ENCODE results near the gene CD300A. TPM values are rescaled to one million over a fixed set of nuclear protein-coding genes. Genes with fewer than 3 reads are reported as not detected.

Gene CD300A
- total RNA-seq, 1 donor from 2014 or later: 0.71 TPM

DNA sequence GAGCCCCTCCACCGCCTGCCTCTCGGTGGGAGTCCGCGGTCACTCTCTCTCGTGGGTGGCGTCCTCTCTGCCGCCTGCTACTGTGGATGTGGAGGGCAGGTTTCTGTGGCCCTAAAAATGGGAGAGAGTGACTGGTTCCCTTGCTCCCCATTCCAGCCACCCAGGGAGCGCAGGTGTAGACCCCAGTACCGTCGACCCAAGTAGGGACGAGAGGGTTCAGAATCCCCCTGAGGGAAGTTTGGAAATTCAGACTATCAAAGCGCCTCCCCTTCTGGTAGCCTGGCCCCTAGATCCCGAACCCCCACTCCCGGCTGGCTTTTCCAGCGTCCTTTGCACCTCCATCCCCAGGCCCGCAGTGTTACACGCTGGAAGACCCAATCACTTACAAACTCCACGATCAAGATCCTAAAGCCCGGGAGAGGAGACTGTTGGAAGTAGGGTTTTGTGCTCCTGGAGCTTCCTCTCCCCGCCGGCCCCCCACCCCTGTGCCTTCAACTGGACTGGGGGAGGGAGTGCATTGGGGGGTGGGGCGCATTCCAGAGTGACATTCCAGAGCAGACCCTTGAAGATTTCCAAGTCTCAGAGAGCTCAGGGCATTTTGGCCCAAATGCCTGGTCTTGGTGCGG is 33.6 kb upstream of the CD300A start:
- Mint-ChIP-seq H3K4me1 (peaks cover 21% of the 10 kb centered on the region), H3K36me3 (ENCODE audit: low read depth) (no peaks in the 10 kb centered on the region), H3K4me3 (peak overlapping the region; percentile 60), H3K9me3 (peaks cover 12% of the 10 kb centered on the region), H3K27ac (no peak overlapping the region), H3K27me3 (peaks cover 44% of the 10 kb centered on the region)
- intact Hi-C loops (cut with micrococcal nuclease): loop anchor here (1.0 to 10.0 kb wide), 2 partner anchors 9 to 302 kb away; partner anchors contain the start of gene RAB37
- DNase-seq (no peak), ATAC-seq (ENCODE audit: low read depth) (no peak)
- ChIA-PET CTCF (no interaction called here), POLR2A (interaction anchor here (0.7 kb wide), 1 partner anchor 348 kb away, joined by 4 read pairs; no protein-coding TSS in a partner anchor)
- TF ChIP-seq, protein P1, sequence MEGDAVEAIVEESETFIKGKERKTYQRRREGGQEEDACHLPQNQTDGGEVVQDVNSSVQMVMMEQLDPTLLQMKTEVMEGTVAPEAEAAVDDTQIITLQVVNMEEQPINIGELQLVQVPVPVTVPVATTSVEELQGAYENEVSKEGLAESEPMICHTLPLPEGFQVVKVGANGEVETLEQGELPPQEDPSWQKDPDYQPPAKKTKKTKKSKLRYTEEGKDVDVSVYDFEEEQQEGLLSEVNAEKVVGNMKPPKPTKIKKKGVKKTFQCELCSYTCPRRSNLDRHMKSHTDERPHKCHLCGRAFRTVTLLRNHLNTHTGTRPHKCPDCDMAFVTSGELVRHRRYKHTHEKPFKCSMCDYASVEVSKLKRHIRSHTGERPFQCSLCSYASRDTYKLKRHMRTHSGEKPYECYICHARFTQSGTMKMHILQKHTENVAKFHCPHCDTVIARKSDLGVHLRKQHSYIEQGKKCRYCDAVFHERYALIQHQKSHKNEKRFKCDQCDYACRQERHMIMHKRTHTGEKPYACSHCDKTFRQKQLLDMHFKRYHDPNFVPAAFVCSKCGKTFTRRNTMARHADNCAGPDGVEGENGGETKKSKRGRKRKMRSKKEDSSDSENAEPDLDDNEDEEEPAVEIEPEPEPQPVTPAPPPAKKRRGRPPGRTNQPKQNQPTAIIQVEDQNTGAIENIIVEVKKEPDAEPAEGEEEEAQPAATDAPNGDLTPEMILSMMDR (IDR thresholded peaks at IDR 0.05): no peak

DNA sequence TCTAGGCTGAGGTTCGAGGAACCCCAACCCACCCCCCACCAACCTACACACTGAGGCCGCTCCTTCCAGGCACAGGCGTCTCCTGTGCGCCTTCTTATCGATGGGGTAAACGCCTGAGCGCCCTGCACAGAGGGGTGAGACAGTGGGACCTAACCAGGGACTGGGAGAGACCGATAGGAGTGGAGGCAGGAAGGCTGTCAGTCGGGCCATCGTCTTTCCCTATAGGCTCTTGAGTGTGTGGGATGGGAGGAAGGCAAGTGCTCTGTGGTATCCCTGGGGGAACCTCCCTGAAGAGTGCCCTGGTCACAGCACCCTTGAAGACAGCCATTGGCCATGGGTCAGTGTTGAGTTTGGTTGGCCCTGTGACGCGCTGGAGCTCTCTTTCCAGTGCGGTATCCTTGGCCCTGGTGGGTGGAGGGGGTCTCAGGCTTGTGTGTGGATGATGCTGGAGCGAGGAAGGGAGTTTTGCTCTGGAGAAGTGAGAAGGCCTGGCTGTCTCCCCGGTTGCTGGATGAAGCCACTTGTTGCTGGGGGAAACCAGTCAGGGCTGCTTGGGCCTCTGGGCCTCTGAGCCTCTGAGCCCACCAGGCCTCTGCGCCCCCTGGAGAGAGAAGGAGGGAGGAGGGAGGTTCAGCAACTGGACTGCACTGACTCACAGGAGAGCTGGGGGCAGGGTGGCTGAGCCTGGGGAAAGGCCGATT is 32.9 kb upstream of the CD300A start:
- TF ChIP-seq, protein P1 (IDR thresholded peaks at IDR 0.05): no peak
- Mint-ChIP-seq H3K9me3 (peaks cover 14% of the 10 kb centered on the region), H3K36me3 (ENCODE audit: low read depth) (no peaks in the 10 kb centered on the region), H3K4me3 (peak overlapping the region; percentile 13), H3K27ac (no peak overlapping the region), H3K27me3 (peaks cover 41% of the 10 kb centered on the region), H3K4me1 (peaks cover 21% of the 10 kb centered on the region)
- no peak for DNase-seq
- intact Hi-C loops (cut with micrococcal nuclease): loop anchor here (10.0 kb wide), 1 partner anchor 301 kb away; the partner anchor contains the start of gene RAB37
- no peak for ATAC-seq (ENCODE audit: low read depth)
- ChIA-PET CTCF (interaction anchor here (0.8 kb wide), 1 partner anchor 22 kb away, joined by 3 read pairs; no protein-coding TSS in a partner anchor), POLR2A (interaction anchor here (0.7 kb wide), 1 partner anchor 349 kb away, joined by 4 read pairs; no protein-coding TSS in a partner anchor)

DNA sequence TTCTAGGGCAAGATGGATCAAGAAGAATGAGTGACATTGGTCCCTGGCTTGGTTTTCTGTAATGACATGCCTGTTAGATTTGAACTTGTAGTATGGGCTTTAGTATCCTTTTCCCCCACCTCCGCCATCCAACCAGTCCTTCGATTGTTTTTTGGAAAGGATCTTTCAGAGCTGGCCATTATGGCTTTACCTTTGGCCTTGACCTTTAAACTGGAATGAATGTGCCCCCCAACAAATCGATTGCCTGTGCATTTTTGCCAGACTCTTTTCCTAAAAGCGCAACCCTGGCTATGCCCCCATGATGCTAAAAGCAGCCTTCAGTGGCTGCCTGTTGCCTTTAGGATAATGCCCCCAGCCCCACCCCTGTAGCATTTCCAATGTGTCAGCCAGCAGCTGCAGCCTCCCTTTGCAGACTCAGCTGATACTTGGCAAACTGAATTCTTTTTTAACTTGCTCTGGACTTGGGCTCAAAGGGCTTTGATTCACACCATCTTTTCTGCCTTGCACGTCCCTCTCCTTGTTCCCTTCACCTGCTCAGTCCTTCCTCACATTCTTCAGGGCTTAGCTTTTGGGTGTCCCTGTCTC is 30.6 kb upstream of the CD300A start:
- H3K4me1 Mint-ChIP-seq: peaks cover 16% of the 10 kb centered on the region
- peaks cover 29% of the 10 kb centered on the region for H3K27me3 Mint-ChIP-seq
- no peak overlapping the region for H3K27ac Mint-ChIP-seq
- TF ChIP-seq, protein P1 (IDR thresholded peaks at IDR 0.05): no peak
- no peak overlapping the region for H3K4me3 Mint-ChIP-seq
- DNase-seq: no peak
- intact Hi-C loops (cut with micrococcal nuclease): loop anchor here (10.0 kb wide), 1 partner anchor 299 kb away; the partner anchor contains the start of gene RAB37
- H3K9me3 Mint-ChIP-seq: peaks cover 24% of the 10 kb centered on the region
- CTCF ChIA-PET: interaction anchor here (1.9 kb wide), 1 partner anchor 21 kb away, joined by 7 read pairs; no protein-coding TSS in a partner anchor
- POLR2A ChIA-PET: no interaction called here
- peaks cover 1% of the 10 kb centered on the region for H3K36me3 Mint-ChIP-seq (ENCODE audit: low read depth)
- ATAC-seq (ENCODE audit: low read depth): no peak

DNA sequence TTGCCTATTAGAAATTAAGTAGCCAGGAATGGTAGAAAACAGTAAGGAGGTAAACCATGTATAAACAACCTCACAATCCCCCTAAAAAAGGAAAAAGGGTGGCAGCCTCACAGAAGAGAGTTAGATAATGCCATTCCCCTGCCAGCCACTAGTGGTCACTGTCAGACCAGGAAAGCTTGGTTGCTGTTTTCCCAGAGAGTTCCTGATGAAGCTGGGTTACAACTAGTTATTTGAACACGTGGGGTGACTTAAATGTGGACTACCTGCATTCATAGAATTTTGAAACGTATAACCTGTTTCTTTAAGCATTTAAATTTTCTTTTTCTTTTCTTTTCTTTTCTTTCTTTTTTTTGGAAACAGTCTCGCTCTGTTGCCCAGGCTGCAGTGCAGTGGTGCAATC is 28.7 kb upstream of the CD300A start:
- ATAC-seq (ENCODE audit: low read depth) (no peak), DNase-seq (no peak)
- Mint-ChIP-seq H3K27ac (no peak overlapping the region), H3K4me3 (no peak overlapping the region), H3K27me3 (peaks cover 28% of the 10 kb centered on the region), H3K36me3 (ENCODE audit: low read depth) (peaks cover 1% of the 10 kb centered on the region), H3K4me1 (peaks cover 9% of the 10 kb centered on the region), H3K9me3 (peaks cover 24% of the 10 kb centered on the region)
- POLR2A ChIA-PET: interaction anchor here (0.7 kb wide), 1 partner anchor 524 kb away, joined by 5 read pairs; no protein-coding TSS in a partner anchor
- CTCF ChIA-PET: interaction anchor here (0.7 to 1.6 kb wide), 5 partner anchors 18 to 219 kb away, joined by 3 to 5 read pairs (median 4); no protein-coding TSS in a partner anchor
- TF ChIP-seq, protein P1 (IDR thresholded peaks at IDR 0.05): no peak
- intact Hi-C loops (cut with micrococcal nuclease): loop anchor here (10.0 kb wide), 1 partner anchor 297 kb away; the partner anchor contains the start of gene RAB37
